PC-9 (cell line): ENCODE data around the gene PTPRD. TPM values are rescaled to one million over a fixed set of nuclear protein-coding genes. Genes with fewer than 3 reads are reported as not detected.

Source experiments
- BruUV-seq: library from RNA; stranded (reverse); fragments of 400-500 nt; replicated peaks from 2 replicates; lab custom pipeline; 2021; lab: Mats Ljungman, UMichigan
- CTCF ChIA-PET: fragments of 300-600 bp; sonication (Branson Sonifier 250); formaldehyde crosslinking; loops from one replicate; lab custom pipeline; 2022; ENCODE audit warnings: antibody characterized with exemption; lab: Charles Lee
- POLR2A ChIA-PET: fragments of 300-600 bp; sonication (Branson Sonifier 250); formaldehyde crosslinking; loops from one replicate; lab custom pipeline; 2022; ENCODE audit warnings: antibody characterized with exemption; ENCODE audit not compliant: unreplicated experiment; lab: Charles Lee
- DNase-seq, 2 experiments: peaks; one replicate each; pipeline versions ENCODE4 v3.0.0 to v3.0.0-alpha.2; 2015 to 2022; ENCODE audit warnings: mixed read lengths in 1 of 2
- H2AFZ ChIP-seq: fragments of 200-600 bp; sonication (generic); 2 replicates; pipeline ENCODE4 v1.8.1; 2017; ENCODE audit warnings: antibody characterized with exemption
- H3F3A ChIP-seq: fragments of 200-600 bp; sonication (generic); 2 replicates; pipeline ENCODE4 v1.8.1; 2017; ENCODE audit warnings: antibody characterized with exemption, mild to moderate bottlenecking, low read depth; ENCODE audit not compliant: insufficient read depth
- H3K27ac ChIP-seq: fragments of 200-600 bp; sonication (generic); 2 replicates; pipeline ENCODE4 v1.6.1; 2016; ENCODE audit warnings: mixed run types
- H3K27me3 ChIP-seq: fragments of 200-600 bp; sonication (generic); 2 replicates; pipeline ENCODE4 v1.6.1; 2016; ENCODE audit warnings: low read depth, mixed run types; ENCODE audit not compliant: insufficient read depth
- H3K36me3 ChIP-seq: fragments of 200-600 bp; sonication (generic); 2 replicates; pipeline ENCODE4 v1.6.1; 2016; ENCODE audit warnings: low read depth, mixed run types
- H3K4me1 ChIP-seq: fragments of 200-600 bp; sonication (generic); replicated peaks from 2 replicates; pipeline ENCODE4 v1.6.1; 2016; ENCODE audit warnings: mixed run types; ENCODE audit not compliant: insufficient read depth
- H3K4me2 ChIP-seq: fragments of 200-600 bp; sonication (generic); 2 replicates; pipeline ENCODE4 v1.6.1; 2017; ENCODE audit warnings: mixed run types
- H3K4me3 ChIP-seq: fragments of 200-600 bp; sonication (generic); 2 replicates; pipeline ENCODE4 v1.6.1; 2016; ENCODE audit warnings: mixed run types
- H3K79me2 ChIP-seq: fragments of 200-600 bp; sonication (generic); 2 replicates; pipeline ENCODE4 v1.6.1; 2017; ENCODE audit warnings: low read depth, mixed run types
- H3K9me2 ChIP-seq: fragments of 200-600 bp; sonication (generic); 2 replicates; pipeline ENCODE4 v1.8.1; 2017; ENCODE audit warnings: mild to moderate bottlenecking; ENCODE audit not compliant: insufficient read depth
- H3K9me3 ChIP-seq: fragments of 200-600 bp; sonication (generic); 2 replicates; pipeline ENCODE4 v1.8.1; 2016; ENCODE audit warnings: low read depth; ENCODE audit not compliant: insufficient read depth
- H4K20me1 ChIP-seq: fragments of 200-600 bp; sonication (generic); 2 replicates; pipeline ENCODE4 v1.8.1; 2017; ENCODE audit not compliant: insufficient read depth
- CTCF ChIP-seq: fragments of 200-600 bp; sonication (generic); conservative IDR thresholded peaks from 2 replicates; pipeline ENCODE4 v1.6.1; 2017; ENCODE audit warnings: mixed run types, antibody characterized with exemption, mild to moderate bottlenecking, moderate library complexity
- EZH2 ChIP-seq: fragments of 200-600 bp; sonication (generic); IDR thresholded peaks from 2 replicates; pipeline ENCODE4 v1.8.0; 2017; ENCODE audit warnings: antibody characterized with exemption, low read depth
- intact Hi-C: fragments of 100-400 bp; cut with micrococcal nuclease; formaldehyde crosslinking; loops from one replicate; pipeline ENCODE4 v1.10.0; 2022; ENCODE audit not compliant: unreplicated experiment
- total RNA-seq: library from RNA; stranded (reverse); gene quantifications from 2 replicates; pipeline ENCODE4 v1.2.3, GENCODE V29; 2021

PTPRD gene
- total RNA-seq, 1 experiment from 2014 or later = not detected

GRCh38 chr9:8267636-8268035, 2345.2 kb downstream of the PTPRD start:
- CTCF ChIA-PET = no interaction called here
- POLR2A ChIA-PET = no interaction called here

GRCh38 chr9:8266861-8267260, 2345.9 kb downstream of the PTPRD start:
- ChIA-PET POLR2A (no interaction called here), CTCF (no interaction called here)
- Histone ChIP-seq H3K4me2 (no peak overlapping the region), H3K9me2 (no peaks in the 10 kb centered on the region), H3K27ac (no peak overlapping the region), H4K20me1 (no peaks in the 10 kb centered on the region), H3K4me3 (no peak overlapping the region), H3K4me1 (no peaks in the 10 kb centered on the region), H3F3A (no peaks in the 10 kb centered on the region), H3K27me3 (no peaks in the 10 kb centered on the region), H3K36me3 (no peaks in the 10 kb centered on the region), H3K79me2 (no peaks in the 10 kb centered on the region), H3K9me3 (no peaks in the 10 kb centered on the region), H2AFZ (no peak overlapping the region)
- intact Hi-C loops = no loop called here
- no TSS peak for BruUV-seq
- DNase-seq = no peak
- TF ChIP-seq EZH2 (no peak), CTCF (no peak)

More at GRCh38 chr9:8267636-8268035, 2345.2 kb downstream of the PTPRD start:
- no TSS peak for BruUV-seq
- H2AFZ ChIP-seq = no peak overlapping the region
- no peaks in the 10 kb centered on the region for H4K20me1 ChIP-seq
- no peak overlapping the region for H3K27ac ChIP-seq
- H3K4me1 ChIP-seq = no peaks in the 10 kb centered on the region
- H3K9me2 ChIP-seq = no peaks in the 10 kb centered on the region
- no peaks in the 10 kb centered on the region for H3K79me2 ChIP-seq
- H3K27me3 ChIP-seq = no peaks in the 10 kb centered on the region
- no peak for DNase-seq
- TF ChIP-seq EZH2 = no peak
- no peak for TF ChIP-seq CTCF
- no peaks in the 10 kb centered on the region for H3K36me3 ChIP-seq
- H3K4me3 ChIP-seq = no peak overlapping the region
- no peaks in the 10 kb centered on the region for H3F3A ChIP-seq
- no peak overlapping the region for H3K4me2 ChIP-seq
- no peaks in the 10 kb centered on the region for H3K9me3 ChIP-seq
- intact Hi-C loops = no loop called here

GRCh38 chr9:8265281-8265680, 2347.5 kb downstream of the PTPRD start:
- ChIA-PET CTCF (no interaction called here), POLR2A (no interaction called here)
- no peak overlapping the region for H3K4me2 ChIP-seq
- H3F3A ChIP-seq = no peaks in the 10 kb centered on the region
- intact Hi-C loops = no loop called here
- no peak overlapping the region for H2AFZ ChIP-seq
- H3K36me3 ChIP-seq = no peaks in the 10 kb centered on the region
- no peaks in the 10 kb centered on the region for H4K20me1 ChIP-seq
- H3K9me2 ChIP-seq = no peaks in the 10 kb centered on the region
- no peak overlapping the region for H3K27ac ChIP-seq
- no peaks in the 10 kb centered on the region for H3K9me3 ChIP-seq
- no peak for DNase-seq
- no peak for TF ChIP-seq CTCF
- no peak for TF ChIP-seq EZH2
- no TSS peak for BruUV-seq
- no peaks in the 10 kb centered on the region for H3K27me3 ChIP-seq
- H3K4me3 ChIP-seq = no peak overlapping the region
- no peaks in the 10 kb centered on the region for H3K4me1 ChIP-seq
- H3K79me2 ChIP-seq = no peaks in the 10 kb centered on the region
